SK-N-SH (cell line): ENCODE data around the gene NSUN7.

Experiments used
- CTCF ChIP-seq: fragments of 200-600 bp; sonication (generic); IDR thresholded peaks from 2 replicates; pipeline ENCODE4 v1.6.1; 2017; ENCODE audit warnings: antibody characterized with exemption, mild to moderate bottlenecking, moderate library complexity
- ELF1 ChIP-seq: IDR thresholded peaks from 2 replicates; pipeline ENCODE4 v1.4.0; 2012
- MXI1 ChIP-seq: IDR thresholded peaks from 2 replicates; pipeline ENCODE4 v1.6.1; 2012; ENCODE audit warnings: mild to moderate bottlenecking, low read depth, low read length, improper control_type of control experiment
- NRF1 ChIP-seq: IDR thresholded peaks from 2 replicates; pipeline ENCODE4 v1.6.1; 2012; ENCODE audit warnings: low read depth, mild to moderate bottlenecking, low read length
- PBX3 ChIP-seq: IDR thresholded peaks from 2 replicates; pipeline ENCODE4; 2012
- POLR2AphosphoS5 ChIP-seq: IDR thresholded peaks from 2 replicates; pipeline ENCODE4 v1.6.1; 2012; ENCODE audit warnings: low read depth, low read length
- RAD21 ChIP-seq: IDR thresholded peaks from 2 replicates; pipeline ENCODE4 v1.6.1; 2012; ENCODE audit warnings: mild to moderate bottlenecking, low read length
- SIN3A ChIP-seq: IDR thresholded peaks from 2 replicates; pipeline ENCODE4 v1.6.1; 2012; ENCODE audit warnings: low read depth, mild to moderate bottlenecking, low read length, moderate library complexity, borderline replicate concordance
- TAF1 ChIP-seq: IDR thresholded peaks from 2 replicates; pipeline ENCODE4 v1.6.1; 2012; ENCODE audit warnings: low read depth, mild to moderate bottlenecking, low read length, moderate library complexity, borderline replicate concordance
- USF1 ChIP-seq: IDR thresholded peaks from 2 replicates; pipeline ENCODE4 v1.4.0; 2012; ENCODE audit warnings: low read depth, borderline replicate concordance

GRCh38 chr4:40749717-40750460 lies at the start of gene NSUN7:
- TF ChIP-seq PBX3 (no peak), USF1 (no peak), ELF1 (no peak), SIN3A (no peak), CTCF (no peak), POLR2AphosphoS5 (no peak), MXI1 (no peak), RAD21 (no peak), TAF1 (no peak), NRF1 (no peak)
